Ectodermal cell (in vitro differentiated cells): ENCODE measurements around the gene SMIM9.
"Not testable (repeated sequence)": the region's sequence is repeated elsewhere in the genome, so short reads cannot be mapped to it uniquely, and the experiment has no call there.

Experiments
- H3K27ac ChIP-seq: 2 replicates; pipeline ENCODE4 v1.7.0; 2013; ENCODE audit warnings: mild to moderate bottlenecking, low read depth, low read length; ENCODE audit not compliant: insufficient read depth, poor library complexity, severe bottlenecking
- H3K27me3 ChIP-seq: 2 replicates; pipeline ENCODE4 v1.7.0; 2013; ENCODE audit warnings: mild to moderate bottlenecking, low read length; ENCODE audit not compliant: insufficient read depth, control insufficient read depth, poor library complexity, severe bottlenecking
- H3K36me3 ChIP-seq: one replicate; pipeline ENCODE4 v1.7.0; 2013; ENCODE audit warnings: low read length; ENCODE audit not compliant: control insufficient read depth, insufficient read depth
- H3K4me1 ChIP-seq: one replicate; pipeline ENCODE4 v1.7.0; 2013; ENCODE audit warnings: low read length; ENCODE audit not compliant: control insufficient read depth, insufficient read depth
- H3K4me3 ChIP-seq: 2 replicates; pipeline ENCODE4 v1.7.0; 2013; ENCODE audit warnings: low read depth, low read length, control low read depth; ENCODE audit not compliant: insufficient read depth
- H3K9me3 ChIP-seq: 2 replicates; pipeline ENCODE4 v1.7.0; 2013; ENCODE audit warnings: mild to moderate bottlenecking, low read length, moderate library complexity; ENCODE audit not compliant: control insufficient read depth
- WGBS, 2 experiments: methylation state at CpG; one replicate each; pipeline ENCODE4 v1.1.7; 2013; ENCODE audit warnings: missing lambda C conversion rate in 2 of 2; 5-methylcytosine and 5-hydroxymethylcytosine counted together

SMIM9 gene

GRCh38 chrX:154816326-154816898 lies 18.1 kb downstream of the SMIM9 start:
- not testable (repeated sequence) for H3K36me3 ChIP-seq, H3K27ac ChIP-seq, H3K9me3 ChIP-seq, H3K4me1 ChIP-seq, H3K4me3 ChIP-seq, H3K27me3 ChIP-seq
- WGBS, 2 experiments: 100% methylated on average over 2 of the region's 4 CpGs

- whole genome bisulfite sequencing, 2 experiments: 85 to 92% methylated on average over 1 to 4 of the region's 5 CpGs
- Histone ChIP-seq H3K4me1 (no peaks in the 10 kb centered on the region), H3K27me3 (no peaks in the 10 kb centered on the region), H3K27ac (no peak overlapping the region), H3K4me3 (no peak overlapping the region), H3K9me3 (no peaks in the 10 kb centered on the region), H3K36me3 (no peaks in the 10 kb centered on the region)
Observed at GRCh38 chrX:154815274-154815818, 19.1 kb downstream of the SMIM9 start.

- no peak overlapping the region for H3K27ac ChIP-seq
- no peaks in the 10 kb centered on the region for H3K27me3 ChIP-seq
- H3K9me3 ChIP-seq: no peaks in the 10 kb centered on the region
- no peak overlapping the region for H3K4me3 ChIP-seq
- H3K36me3 ChIP-seq: no peaks in the 10 kb centered on the region
- 13 to 27% methylated on average over 1 of the region's 1 CpG for WGBS, 2 experiments
- H3K4me1 ChIP-seq: no peaks in the 10 kb centered on the region
Observed at GRCh38 chrX:154813801-154814200, 20.7 kb downstream of the SMIM9 start.

GRCh38 chrX:154812341-154813101 lies 21.9 kb downstream of the SMIM9 start:
- WGBS, 2 experiments: 63 to 100% methylated on average over 1 to 2 of the region's 2 CpGs
- Histone ChIP-seq H3K4me3 (no peak overlapping the region), H3K4me1 (no peaks in the 10 kb centered on the region), H3K9me3 (no peaks in the 10 kb centered on the region), H3K27ac (no peak overlapping the region), H3K27me3 (peaks cover 5% of the 10 kb centered on the region), H3K36me3 (no peaks in the 10 kb centered on the region)

- H3K9me3 ChIP-seq: no peaks in the 10 kb centered on the region
- no peak overlapping the region for H3K27ac ChIP-seq
- no peak overlapping the region for H3K4me3 ChIP-seq
- H3K36me3 ChIP-seq: no peaks in the 10 kb centered on the region
- H3K27me3 ChIP-seq: peaks cover 25% of the 10 kb centered on the region
- H3K4me1 ChIP-seq: no peaks in the 10 kb centered on the region
- WGBS, 2 experiments: 89 to 100% methylated on average over 1 of the region's 1 CpG
Observed at GRCh38 chrX:154809939-154810665, 24.4 kb downstream of the SMIM9 start.

GRCh38 chrX:154806837-154807501 lies 27.5 kb downstream of the SMIM9 start:
- Histone ChIP-seq H3K9me3 (no peaks in the 10 kb centered on the region), H3K27me3 (peaks cover 56% of the 10 kb centered on the region), H3K4me3 (no peak overlapping the region), H3K36me3 (no peaks in the 10 kb centered on the region), H3K4me1 (no peaks in the 10 kb centered on the region), H3K27ac (no peak overlapping the region)
- 90 to 95% methylated on average over 5 of the region's 5 CpGs for WGBS, 2 experiments

- WGBS, 2 experiments: 18 to 19% methylated on average over 13 of the region's 13 CpGs
- Histone ChIP-seq H3K36me3 (no peaks in the 10 kb centered on the region), H3K27ac (no peak overlapping the region), H3K27me3 (peaks cover 69% of the 10 kb centered on the region), H3K4me1 (no peaks in the 10 kb centered on the region), H3K9me3 (no peaks in the 10 kb centered on the region), H3K4me3 (peak overlapping the region; percentile 25)
Observed at GRCh38 chrX:154805696-154806091, 28.8 kb downstream of the SMIM9 start.

- Histone ChIP-seq H3K27ac (no peak within 1 kb of the TSS), H3K4me1 (no peaks in the 10 kb centered on the region), H3K27me3 (peaks cover 75% of the 10 kb centered on the region), H3K4me3 (peak within 1 kb of the TSS; percentile 25), H3K9me3 (no peaks in the 10 kb centered on the region), H3K36me3 (no peaks in the 10 kb centered on the region)
- 2 to 3% methylated on average over 65 of the region's 65 CpGs for WGBS, 2 experiments
Observed at GRCh38 chrX:154804957-154805695, 29.3 kb downstream of the SMIM9 start, which contains the start of gene MPP1. Gene MPP1, minus strand, starts transcription at chrX:154805485. Its CDS starts 112 bp downstream, at chrX:154805373.

GRCh38 chrX:154804261-154804956 lies 30.1 kb downstream of the SMIM9 start:
- H3K36me3 ChIP-seq: no peaks in the 10 kb centered on the region
- H3K4me3 ChIP-seq: no peak overlapping the region
- H3K9me3 ChIP-seq: no peaks in the 10 kb centered on the region
- H3K4me1 ChIP-seq: no peaks in the 10 kb centered on the region
- no peak overlapping the region for H3K27ac ChIP-seq
- WGBS, 2 experiments: 51 to 62% methylated on average over 7 of the region's 7 CpGs
- H3K27me3 ChIP-seq: peaks cover 78% of the 10 kb centered on the region
